Measurements from ENCODE around the gene LTBP4. TPM values are rescaled to one million over a fixed set of nuclear protein-coding genes. Genes with fewer than 3 reads are reported as not detected.

Gene LTBP4
- total and polyA plus RNA-seq, 2 of the 13 experiments (the other 11 are each of a cell fraction or from before 2014, with no cell fraction given), result 0.86 to 2.3 TPM

GRCh38 chr19:40605216-40605971, 4.2 kb downstream of the LTBP4 start (continued):
- peak; percentile 20; the same call in 1 of the 2 replicates for TF ChIP-seq ZNF281 (CRISPR knock-in tag; IDR thresholded peaks at IDR 0.05; ENCODE audit: borderline replicate concordance)
- TF ChIP-seq SMYD3 (CRISPR knock-in tag; IDR thresholded peaks at IDR 0.05), result no peak
- peak; percentile 70 for TF ChIP-seq AGO1 (IDR thresholded peaks at IDR 0.05; ENCODE audit: low read depth, low read length, poor library complexity, severe bottlenecking)
- TF ChIP-seq PAX8 (CRISPR knock-in tag; IDR thresholded peaks at IDR 0.05; ENCODE audit: borderline replicate concordance), result 0 out of 2 replicates have a peak, but pooled peaks have one; percentile 72
- TF ChIP-seq ZNF225 (CRISPR knock-in tag; IDR thresholded peaks at IDR 0.05), result peak; percentile 53; the same call in 1 of the 2 replicates
- peak; percentile 27; the same call in 1 of the 2 replicates for TF ChIP-seq RXRA (CRISPR knock-in tag; IDR thresholded peaks at IDR 0.05)
- no peak for TF ChIP-seq CREBL2 (CRISPR knock-in tag; IDR thresholded peaks at IDR 0.05; ENCODE audit: borderline replicate concordance)
- TF ChIP-seq ESRRA (CRISPR knock-in tag; IDR thresholded peaks at IDR 0.05; ENCODE audit: low read depth), result no peak
- TF ChIP-seq E2F5 (CRISPR knock-in tag; conservative IDR thresholded peaks at IDR 0.05), result 0 out of 2 replicates have a peak, but pooled peaks have one; percentile 37
- no peak for TF ChIP-seq ZNF207 (IDR thresholded peaks at IDR 0.05; ENCODE audit: borderline replicate concordance)
- no peak for TF ChIP-seq DPF2 (CRISPR knock-in tag; IDR thresholded peaks at IDR 0.05; ENCODE audit: borderline replicate concordance, low read depth)
- TF ChIP-seq SNAI1 (CRISPR knock-in tag; IDR thresholded peaks at IDR 0.05; ENCODE audit: borderline replicate concordance), result no peak
- no peak for TF ChIP-seq SKI (IDR thresholded peaks at IDR 0.05; ENCODE audit: partially characterized antibody)
- TF ChIP-seq MATR3 (CRISPR knock-in tag; IDR thresholded peaks at IDR 0.05), result no peak
- TF ChIP-seq WIZ (CRISPR knock-in tag; IDR thresholded peaks at IDR 0.05), result no peak
- no peak for TF ChIP-seq ATF6 (CRISPR knock-in tag; conservative IDR thresholded peaks at IDR 0.05)
- no peak for TF ChIP-seq SRF (IDR thresholded peaks at IDR 0.05; ENCODE audit: low read depth, low read length)
- TF ChIP-seq TFAP4 (IDR thresholded peaks at IDR 0.05; ENCODE audit: borderline replicate concordance, low read depth), result 0 out of 2 replicates have a peak, but pooled peaks have one; percentile 32
- TF ChIP-seq MXD3 (CRISPR knock-in tag; IDR thresholded peaks at IDR 0.05), result 0 out of 2 replicates have a peak, but pooled peaks have one; percentile 37
- 0 out of 2 replicates have a peak, but pooled peaks have one; percentile 23 for TF ChIP-seq ZNF788 (CRISPR knock-in tag; IDR thresholded peaks at IDR 0.05; ENCODE audit: borderline replicate concordance)
- TF ChIP-seq TP53 (CRISPR knock-in tag; conservative IDR thresholded peaks at IDR 0.05), result no peak
- TF ChIP-seq FOXC1 (CRISPR knock-in tag; IDR thresholded peaks at IDR 0.05; ENCODE audit: borderline replicate concordance), result peak; percentile 54; the same call in 1 of the 2 replicates

All from HepG2 (cell line).